Astrocyte of the cerebellum (primary cell): Measurements from ENCODE around the gene YTHDC2.

Experiments used
- DNase-seq: peaks from one replicate; pipeline ENCODE4 v3.0.0-alpha.2; 2011; ENCODE audit warnings: low read depth
- H3K4me3 ChIP-seq: 2 replicates; pipeline ENCODE4 v1.5.1; 2011; ENCODE audit warnings: mild to moderate bottlenecking, low read depth, low read length, moderate library complexity
- in situ Hi-C: cut with HindIII; loops from 2 replicates; pipeline ENCODE4 v1.10.0; 2017; ENCODE audit warnings: low sequenced_read_pairs
- TF ChIP-seq, protein P1 (sequence below): IDR thresholded peaks from 2 replicates; pipeline ENCODE4 v1.5.1; 2012; ENCODE audit warnings: low read length, low read depth, moderate library complexity, mild to moderate bottlenecking; ENCODE audit errors: missing control alignments

The YTHDC2 gene

DNA sequence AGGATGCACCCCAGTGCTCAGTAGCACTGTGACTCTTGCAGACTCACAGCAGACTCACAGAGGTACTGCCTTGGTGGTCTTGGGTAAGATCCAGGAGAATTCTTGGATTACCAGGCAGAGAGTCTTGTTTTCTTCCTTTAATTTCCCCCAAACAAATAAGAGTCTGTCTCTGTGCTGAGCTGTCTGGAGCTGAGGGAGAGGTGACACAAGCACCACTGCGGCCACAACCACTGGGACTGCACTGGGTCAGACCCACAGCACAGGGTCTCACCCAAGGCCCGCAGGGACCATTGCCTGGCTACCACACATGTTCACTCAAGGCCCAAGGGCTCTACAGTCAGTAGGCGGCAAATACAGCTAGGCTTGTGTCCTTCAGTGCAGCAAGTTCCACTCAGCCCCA, 11.4 kb upstream of the YTHDC2 start:
- H3K4me3 ChIP-seq: no peak overlapping the region
- TF ChIP-seq, protein P1, sequence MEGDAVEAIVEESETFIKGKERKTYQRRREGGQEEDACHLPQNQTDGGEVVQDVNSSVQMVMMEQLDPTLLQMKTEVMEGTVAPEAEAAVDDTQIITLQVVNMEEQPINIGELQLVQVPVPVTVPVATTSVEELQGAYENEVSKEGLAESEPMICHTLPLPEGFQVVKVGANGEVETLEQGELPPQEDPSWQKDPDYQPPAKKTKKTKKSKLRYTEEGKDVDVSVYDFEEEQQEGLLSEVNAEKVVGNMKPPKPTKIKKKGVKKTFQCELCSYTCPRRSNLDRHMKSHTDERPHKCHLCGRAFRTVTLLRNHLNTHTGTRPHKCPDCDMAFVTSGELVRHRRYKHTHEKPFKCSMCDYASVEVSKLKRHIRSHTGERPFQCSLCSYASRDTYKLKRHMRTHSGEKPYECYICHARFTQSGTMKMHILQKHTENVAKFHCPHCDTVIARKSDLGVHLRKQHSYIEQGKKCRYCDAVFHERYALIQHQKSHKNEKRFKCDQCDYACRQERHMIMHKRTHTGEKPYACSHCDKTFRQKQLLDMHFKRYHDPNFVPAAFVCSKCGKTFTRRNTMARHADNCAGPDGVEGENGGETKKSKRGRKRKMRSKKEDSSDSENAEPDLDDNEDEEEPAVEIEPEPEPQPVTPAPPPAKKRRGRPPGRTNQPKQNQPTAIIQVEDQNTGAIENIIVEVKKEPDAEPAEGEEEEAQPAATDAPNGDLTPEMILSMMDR: no peak
- in situ Hi-C loops: no loop called here
- DNase-seq: no peak

DNA sequence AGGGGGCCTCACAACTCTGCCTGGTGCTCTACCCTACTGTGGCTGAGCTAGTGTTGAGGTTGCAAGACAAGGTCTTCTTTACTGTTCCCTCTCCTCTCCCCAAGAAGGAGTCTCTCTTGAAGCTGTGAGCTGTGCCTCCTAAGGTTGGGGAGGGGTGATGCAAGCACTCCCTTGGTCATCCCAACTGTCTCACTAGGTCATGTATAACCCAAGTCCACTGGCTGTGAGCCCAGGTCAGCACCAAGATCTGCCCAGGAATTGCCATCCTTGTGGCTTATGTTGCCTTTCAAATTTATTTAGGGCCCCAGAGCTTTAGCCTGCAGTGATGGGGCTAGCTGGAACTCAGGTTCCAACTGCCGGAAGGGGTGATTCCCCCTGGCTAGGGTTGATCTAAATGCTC, 10.3 kb upstream of the YTHDC2 start:
- no peak overlapping the region for H3K4me3 ChIP-seq
- DNase-seq: no peak
- in situ Hi-C loops: no loop called here
- TF ChIP-seq, protein P1: no peak

DNA sequence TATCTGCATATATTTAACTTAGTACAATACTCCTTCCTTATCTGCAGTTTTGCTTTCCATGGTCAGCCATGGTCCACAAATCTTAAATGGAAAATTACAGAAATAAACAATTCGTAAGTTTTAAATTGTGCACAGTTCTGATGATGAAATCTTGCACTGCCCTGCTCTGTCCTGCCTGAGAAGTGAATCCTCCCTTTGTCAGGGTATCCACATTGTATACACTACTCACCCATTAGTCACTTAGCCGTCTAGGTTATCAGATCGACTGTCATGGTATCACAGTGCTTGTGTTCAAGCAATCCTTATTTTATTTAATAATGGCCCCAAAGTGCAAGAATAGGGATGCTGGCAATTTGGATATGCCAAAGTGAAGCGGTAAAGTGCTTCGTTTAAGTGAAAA, 8.3 kb upstream of the YTHDC2 start:
- DNase-seq: no peak
- in situ Hi-C loops: no loop called here

DNA sequence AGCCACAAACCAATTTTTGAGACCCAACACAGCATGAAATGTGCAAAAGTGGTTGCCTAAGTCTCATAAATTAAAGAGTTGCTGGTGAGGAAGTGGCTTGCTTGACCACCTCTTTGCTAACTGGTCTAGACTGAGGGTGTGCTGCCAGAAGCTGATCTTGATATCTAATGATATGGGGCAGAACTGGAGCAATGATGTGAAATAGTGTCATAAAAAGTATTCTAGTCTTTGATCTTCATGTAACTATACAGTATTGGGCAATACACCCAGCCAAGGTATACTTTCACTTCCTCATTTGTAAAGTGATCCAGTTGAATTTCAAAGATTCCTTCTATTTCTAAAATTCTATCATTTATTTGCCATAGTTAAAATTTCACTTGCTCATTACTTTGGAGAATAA, 5.9 kb upstream of the YTHDC2 start:
- TF ChIP-seq, protein P1: no peak
- in situ Hi-C loops: no loop called here
- no peak for DNase-seq
- no peak overlapping the region for H3K4me3 ChIP-seq

More for the DNA sequence above, 8.3 kb upstream of the YTHDC2 start:
- H3K4me3 ChIP-seq: no peak overlapping the region
- TF ChIP-seq, protein P1: no peak

DNA sequence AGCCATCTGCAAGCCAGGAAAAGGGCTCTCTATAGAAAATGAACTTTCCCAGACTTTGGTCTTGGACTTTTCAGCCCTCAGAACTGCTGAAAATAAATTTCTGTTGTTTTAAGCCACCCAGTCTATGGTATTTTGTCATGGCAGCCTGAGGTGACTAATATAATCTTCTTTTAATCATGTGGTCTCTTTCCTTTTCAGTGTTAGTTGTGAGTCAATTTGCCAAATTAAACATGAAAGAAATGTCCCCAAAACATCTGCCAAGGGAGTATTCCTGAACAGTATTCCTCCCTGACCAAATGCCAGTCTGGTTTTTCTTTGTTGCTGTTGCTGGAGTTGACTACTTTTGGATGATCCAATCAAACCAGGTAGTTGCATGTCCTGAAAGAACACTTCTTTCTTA, 4.7 kb upstream of the YTHDC2 start:
- H3K4me3 ChIP-seq: no peak overlapping the region
- no peak for DNase-seq
- TF ChIP-seq, protein P1: no peak
- in situ Hi-C loops: no loop called here

DNA sequence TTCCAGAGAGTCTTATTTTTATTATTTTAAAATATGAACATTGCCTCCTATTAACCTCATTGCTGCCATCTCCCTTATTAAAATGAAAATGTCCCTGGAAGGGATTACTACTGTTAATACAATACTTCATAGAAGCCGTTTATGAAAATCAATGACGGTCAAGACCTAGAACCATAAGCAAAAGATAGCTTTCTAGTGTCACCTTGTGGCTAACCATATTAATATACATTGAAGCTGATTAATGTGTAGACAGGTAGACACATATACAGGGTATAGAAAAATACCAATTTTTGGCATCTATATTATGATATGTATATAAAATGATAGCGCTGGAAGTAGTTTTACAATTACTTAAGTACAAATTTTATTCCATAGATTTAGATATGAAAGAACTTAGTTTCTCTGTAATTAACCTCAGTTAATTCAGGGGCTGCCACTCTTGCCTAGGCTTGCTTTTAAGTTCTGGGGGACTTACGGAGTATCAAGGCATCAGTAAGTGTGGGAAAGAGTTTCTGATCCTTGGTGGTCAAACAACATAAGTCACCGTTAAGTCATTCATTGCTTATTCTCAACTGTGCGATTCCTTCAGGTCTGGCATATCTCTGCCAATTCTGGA, 2.5 kb upstream of the YTHDC2 start:
- H3K4me3 ChIP-seq: no peak overlapping the region
- in situ Hi-C loops: no loop called here
- TF ChIP-seq, protein P1: no peak
- no peak for DNase-seq
